Measurements from ENCODE around the gene CHD5. TPM values are rescaled to one million over a fixed set of nuclear protein-coding genes. Genes with fewer than 3 reads are reported as not detected.

The CHD5 gene
- polyA plus RNA-seq, 1 experiment = 0.04 TPM

- TF ChIP-seq, protein P1, sequence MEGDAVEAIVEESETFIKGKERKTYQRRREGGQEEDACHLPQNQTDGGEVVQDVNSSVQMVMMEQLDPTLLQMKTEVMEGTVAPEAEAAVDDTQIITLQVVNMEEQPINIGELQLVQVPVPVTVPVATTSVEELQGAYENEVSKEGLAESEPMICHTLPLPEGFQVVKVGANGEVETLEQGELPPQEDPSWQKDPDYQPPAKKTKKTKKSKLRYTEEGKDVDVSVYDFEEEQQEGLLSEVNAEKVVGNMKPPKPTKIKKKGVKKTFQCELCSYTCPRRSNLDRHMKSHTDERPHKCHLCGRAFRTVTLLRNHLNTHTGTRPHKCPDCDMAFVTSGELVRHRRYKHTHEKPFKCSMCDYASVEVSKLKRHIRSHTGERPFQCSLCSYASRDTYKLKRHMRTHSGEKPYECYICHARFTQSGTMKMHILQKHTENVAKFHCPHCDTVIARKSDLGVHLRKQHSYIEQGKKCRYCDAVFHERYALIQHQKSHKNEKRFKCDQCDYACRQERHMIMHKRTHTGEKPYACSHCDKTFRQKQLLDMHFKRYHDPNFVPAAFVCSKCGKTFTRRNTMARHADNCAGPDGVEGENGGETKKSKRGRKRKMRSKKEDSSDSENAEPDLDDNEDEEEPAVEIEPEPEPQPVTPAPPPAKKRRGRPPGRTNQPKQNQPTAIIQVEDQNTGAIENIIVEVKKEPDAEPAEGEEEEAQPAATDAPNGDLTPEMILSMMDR (IDR thresholded peaks at IDR 0.05; ENCODE audit: insufficient read depth, low read depth, low read length) = no peak
- no peak for DNase-seq (ENCODE audit: low read depth)
- Histone ChIP-seq H3K4me3 (ENCODE audit: low read depth, low read length) (no peak overlapping the region), H3K36me3 (ENCODE audit: control insufficient read depth, insufficient read depth, low read length) (no peaks in the 10 kb centered on the region), H3K27me3 (ENCODE audit: control insufficient read depth, insufficient read depth, low read length) (peaks cover 8% of the 10 kb centered on the region)
- CTCF ChIA-PET = interaction anchor here (0.6 to 0.9 kb wide), 3 partner anchors 8 to 133 kb away, joined by 3 read pairs; no protein-coding TSS in a partner anchor
- POLR2A ChIA-PET = no interaction called here
These were observed 12.5 kb downstream of the CHD5 start for GRCh38 chr1:6167391-6168303.

DNA sequence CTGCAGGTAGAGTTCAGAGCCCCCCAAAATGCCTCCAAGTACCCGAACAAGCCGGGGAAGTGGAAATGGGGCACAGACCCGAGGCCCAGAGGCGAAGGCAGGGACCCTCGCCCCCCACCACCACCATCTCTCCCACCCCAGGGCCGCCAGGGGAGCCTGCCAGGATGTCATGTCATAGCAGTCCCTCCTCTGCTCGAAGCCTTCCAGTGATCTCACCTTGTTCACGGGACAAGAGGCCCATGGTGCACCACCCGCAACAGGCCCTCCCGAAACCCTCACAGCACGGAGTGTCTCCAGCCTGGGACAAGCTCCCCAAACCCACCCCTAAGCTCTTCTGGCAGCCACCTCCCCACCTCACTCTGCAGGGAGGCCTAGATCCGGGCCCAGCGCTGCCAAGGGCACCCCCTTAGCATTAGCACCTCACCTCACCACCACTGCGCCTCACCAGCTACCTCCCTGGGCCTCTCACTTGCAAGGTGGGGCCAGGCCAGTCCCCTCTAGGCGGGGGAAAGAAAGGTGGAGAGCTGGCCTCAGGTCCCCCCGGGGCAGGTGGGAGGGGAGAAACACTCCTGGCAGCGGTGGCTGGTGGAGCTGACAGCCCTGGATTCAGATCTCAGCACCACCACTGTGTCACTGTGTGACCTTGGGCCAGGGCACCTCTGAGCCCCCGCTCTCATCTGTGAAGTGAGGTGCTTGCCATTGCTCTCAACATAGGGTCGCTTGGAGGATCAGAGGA is 13.3 kb downstream of the CHD5 start:
- DNase-seq (ENCODE audit: low read depth) = no peak
- CTCF ChIA-PET = no interaction called here
- peaks cover 8% of the 10 kb centered on the region for H3K27me3 ChIP-seq (ENCODE audit: control insufficient read depth, insufficient read depth, low read length)
- POLR2A ChIA-PET = no interaction called here
- TF ChIP-seq, protein P1 (IDR thresholded peaks at IDR 0.05; ENCODE audit: insufficient read depth, low read depth, low read length) = no peak
- no peaks in the 10 kb centered on the region for H3K36me3 ChIP-seq (ENCODE audit: control insufficient read depth, insufficient read depth, low read length)
- H3K4me3 ChIP-seq (ENCODE audit: low read depth, low read length) = no peak overlapping the region

GRCh38 chr1:6166221-6166620 is 13.9 kb downstream of the CHD5 start:
- H3K27me3 ChIP-seq (ENCODE audit: control insufficient read depth, insufficient read depth, low read length) = peaks cover 8% of the 10 kb centered on the region
- no peaks in the 10 kb centered on the region for H3K36me3 ChIP-seq (ENCODE audit: control insufficient read depth, insufficient read depth, low read length)
- DNase-seq (ENCODE audit: low read depth) = no peak
- POLR2A ChIA-PET = no interaction called here
- H3K4me3 ChIP-seq (ENCODE audit: low read depth, low read length) = no peak overlapping the region
- TF ChIP-seq, protein P1 (IDR thresholded peaks at IDR 0.05; ENCODE audit: insufficient read depth, low read depth, low read length) = no peak
- CTCF ChIA-PET = no interaction called here

GRCh38 chr1:6165441-6165985 is 14.6 kb downstream of the CHD5 start:
- no peak for DNase-seq (ENCODE audit: low read depth)
- Histone ChIP-seq H3K27me3 (ENCODE audit: control insufficient read depth, insufficient read depth, low read length) (peaks cover 8% of the 10 kb centered on the region), H3K4me3 (ENCODE audit: low read depth, low read length) (no peak overlapping the region), H3K36me3 (ENCODE audit: control insufficient read depth, insufficient read depth, low read length) (no peaks in the 10 kb centered on the region)
- TF ChIP-seq, protein P1 (IDR thresholded peaks at IDR 0.05; ENCODE audit: insufficient read depth, low read depth, low read length) = no peak
- POLR2A ChIA-PET = no interaction called here
- CTCF ChIA-PET = interaction anchor here (1.3 kb wide), 1 partner anchor 20 kb away, joined by 4 read pairs; no protein-coding TSS in a partner anchor

GRCh38 chr1:6165027-6165426 is 15.1 kb downstream of the CHD5 start:
- POLR2A ChIA-PET = no interaction called here
- CTCF ChIA-PET = interaction anchor here (1.3 kb wide), 1 partner anchor 21 kb away, joined by 4 read pairs; no protein-coding TSS in a partner anchor
- no peaks in the 10 kb centered on the region for H3K36me3 ChIP-seq (ENCODE audit: control insufficient read depth, insufficient read depth, low read length)
- H3K27me3 ChIP-seq (ENCODE audit: control insufficient read depth, insufficient read depth, low read length) = peaks cover 8% of the 10 kb centered on the region
- no peak overlapping the region for H3K4me3 ChIP-seq (ENCODE audit: low read depth, low read length)
- TF ChIP-seq, protein P1 (IDR thresholded peaks at IDR 0.05; ENCODE audit: insufficient read depth, low read depth, low read length) = no peak
- DNase-seq (ENCODE audit: low read depth) = no peak
